ENCODE data around the gene PHF11.

Gene PHF11

DNA sequence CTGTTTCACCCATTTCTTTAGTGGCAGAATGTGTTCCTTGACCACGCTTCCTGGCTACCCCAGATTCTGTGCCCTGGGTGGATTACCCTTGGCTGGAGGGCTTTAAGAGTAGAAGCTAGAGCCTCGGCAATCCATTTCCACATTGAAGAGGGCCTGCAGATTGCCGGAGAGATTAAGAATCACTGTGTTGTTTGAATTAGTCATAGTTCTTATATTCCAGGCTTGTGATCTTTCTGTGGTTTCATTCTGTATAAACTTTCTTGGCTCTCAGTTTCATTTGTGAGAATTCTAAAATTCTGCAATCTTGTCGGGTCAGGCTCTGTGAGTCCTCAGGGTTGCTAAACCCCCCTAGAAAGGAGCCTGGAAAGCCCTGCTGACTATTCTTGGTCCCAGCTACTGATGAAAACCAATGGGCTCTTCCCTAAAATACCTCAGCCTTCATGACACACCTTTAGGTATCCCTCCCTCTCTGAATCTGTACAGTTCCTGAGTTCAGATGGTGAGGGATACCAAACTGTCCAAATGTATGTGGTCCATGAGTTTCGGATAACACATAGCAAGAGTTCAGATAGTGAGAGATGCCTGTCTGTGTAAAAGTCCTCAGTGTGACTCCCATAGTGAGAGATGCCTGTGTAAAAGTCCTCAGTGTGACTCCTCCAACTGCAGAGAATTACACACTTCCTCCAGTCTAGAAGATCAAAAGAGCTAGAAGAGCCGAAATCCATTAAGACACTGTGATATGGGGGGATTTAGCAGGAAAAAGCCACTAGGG, 4.3 kb downstream of the PHF11 start:
- no peak for DNase-seq

DNA sequence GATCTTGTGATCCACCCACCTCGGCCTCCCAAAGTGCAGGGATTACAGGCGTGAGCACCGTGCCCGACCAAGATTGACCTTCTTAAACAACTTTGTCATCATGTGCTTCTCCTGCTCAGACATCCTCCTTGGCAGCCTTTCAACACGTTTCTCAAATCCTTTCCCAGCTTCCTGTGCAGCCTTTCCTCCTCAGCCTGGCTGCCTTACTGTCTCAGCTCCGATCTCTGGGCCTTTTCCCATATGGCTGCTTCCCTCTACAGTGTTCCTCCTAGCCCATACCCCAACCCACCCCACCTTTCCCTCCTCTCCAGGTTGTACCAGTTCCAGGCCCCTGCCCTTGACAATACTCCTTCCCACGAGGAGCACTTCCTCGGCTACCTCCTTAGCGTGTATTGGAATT, 7.2 kb downstream of the PHF11 start:
- DNase-seq, result no peak

DNA sequence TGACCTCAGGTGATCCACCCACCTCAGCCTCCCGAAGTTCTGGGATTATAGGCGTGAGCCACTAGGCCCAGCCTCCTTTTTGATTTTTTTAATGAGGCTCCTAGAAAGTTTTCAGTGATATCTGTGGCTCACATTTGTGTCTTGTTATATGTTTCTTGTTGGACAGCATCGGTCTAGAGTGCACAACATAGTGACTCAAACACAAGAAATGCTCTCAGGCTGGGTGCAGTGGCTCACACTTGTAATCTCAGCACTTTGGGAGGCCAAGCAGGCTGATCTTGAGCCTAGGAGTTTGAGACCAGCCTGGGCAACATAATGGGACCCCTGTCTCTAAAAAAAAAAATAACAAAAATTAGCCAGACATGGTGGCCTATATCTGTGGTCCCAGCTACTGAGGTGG, 8.2 kb downstream of the PHF11 start:
- DNase-seq, result no peak

DNA sequence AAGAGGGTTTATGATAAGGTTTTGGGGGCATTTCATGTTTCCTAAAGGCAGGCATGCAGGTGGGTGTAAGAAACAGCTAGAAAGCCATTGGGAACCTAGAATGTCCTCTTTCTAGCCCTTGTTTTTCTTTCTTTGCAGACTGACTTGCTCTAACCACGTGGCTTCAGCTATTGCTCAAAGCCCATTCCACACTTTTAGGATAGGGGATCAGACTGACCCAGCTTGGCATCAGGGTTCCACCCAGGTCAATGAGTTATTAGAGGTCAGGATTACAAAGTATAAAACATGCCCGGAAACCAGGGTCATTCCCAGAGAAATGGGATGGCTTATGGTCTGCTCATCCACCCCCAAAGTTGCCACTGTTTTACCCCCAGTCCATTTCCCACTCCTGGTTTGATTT, 16.8 kb downstream of the PHF11 start:
- no peak for DNase-seq

DNA sequence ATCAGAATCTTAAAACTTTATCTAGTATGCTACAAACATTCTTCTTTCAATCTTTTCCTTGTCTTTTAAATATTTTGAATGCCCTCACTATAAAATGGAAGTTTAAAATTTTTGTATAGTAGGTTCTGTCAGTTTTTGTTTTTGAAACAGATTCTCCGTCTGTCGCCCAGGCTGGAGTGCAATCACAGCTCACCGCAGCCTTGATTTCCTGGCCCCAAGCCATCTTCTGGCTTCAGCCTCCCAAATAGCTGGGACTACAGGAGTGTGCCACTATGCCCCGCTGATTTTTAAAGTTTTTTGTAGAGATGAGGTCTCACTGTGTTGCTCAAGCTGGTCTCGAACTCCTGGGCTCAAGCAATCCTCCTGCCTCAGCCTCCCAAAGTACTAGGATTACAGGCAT, 20.7 kb downstream of the PHF11 start:
- no peak for DNase-seq

DNA sequence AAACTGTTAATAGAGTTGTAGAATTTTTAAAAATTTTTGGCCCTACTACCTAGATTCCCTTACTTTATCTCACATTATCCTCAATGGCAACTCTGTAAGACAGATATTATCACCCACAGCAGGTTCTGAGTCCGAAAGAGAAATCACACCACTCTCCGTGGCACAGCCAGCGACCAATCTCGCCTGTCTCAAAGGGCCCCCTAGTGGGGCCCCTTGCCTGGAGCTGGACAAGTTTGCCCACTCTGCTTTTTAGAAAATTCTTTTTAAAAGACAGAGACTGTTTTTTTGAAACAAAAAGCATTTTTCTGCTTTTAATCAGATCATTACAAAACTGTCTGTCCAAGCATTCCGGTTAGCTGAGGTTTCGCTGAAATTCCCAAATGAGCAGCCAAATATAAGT, 21.7 kb downstream of the PHF11 start:
- no peak for DNase-seq

DNA sequence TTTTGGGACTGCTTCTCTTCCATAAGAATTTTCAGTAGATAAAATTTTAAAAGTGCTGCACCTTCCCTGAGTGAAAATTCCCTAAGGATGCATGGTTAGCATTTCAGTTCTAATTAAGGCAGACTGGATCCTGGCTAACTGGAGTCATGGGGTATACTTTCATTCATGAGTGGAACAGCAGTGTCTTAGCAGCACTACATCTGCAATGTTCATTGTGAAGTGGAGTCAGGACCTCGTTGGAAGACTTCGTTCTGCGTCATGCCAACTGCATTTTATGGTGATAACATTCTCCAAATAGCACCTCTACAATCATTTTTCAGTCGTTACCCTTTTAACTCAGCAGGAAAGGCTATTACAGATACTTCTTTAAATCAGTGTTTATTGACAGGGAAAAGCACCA, 25.5 kb downstream of the PHF11 start:
- DNase-seq, result no peak

DNA sequence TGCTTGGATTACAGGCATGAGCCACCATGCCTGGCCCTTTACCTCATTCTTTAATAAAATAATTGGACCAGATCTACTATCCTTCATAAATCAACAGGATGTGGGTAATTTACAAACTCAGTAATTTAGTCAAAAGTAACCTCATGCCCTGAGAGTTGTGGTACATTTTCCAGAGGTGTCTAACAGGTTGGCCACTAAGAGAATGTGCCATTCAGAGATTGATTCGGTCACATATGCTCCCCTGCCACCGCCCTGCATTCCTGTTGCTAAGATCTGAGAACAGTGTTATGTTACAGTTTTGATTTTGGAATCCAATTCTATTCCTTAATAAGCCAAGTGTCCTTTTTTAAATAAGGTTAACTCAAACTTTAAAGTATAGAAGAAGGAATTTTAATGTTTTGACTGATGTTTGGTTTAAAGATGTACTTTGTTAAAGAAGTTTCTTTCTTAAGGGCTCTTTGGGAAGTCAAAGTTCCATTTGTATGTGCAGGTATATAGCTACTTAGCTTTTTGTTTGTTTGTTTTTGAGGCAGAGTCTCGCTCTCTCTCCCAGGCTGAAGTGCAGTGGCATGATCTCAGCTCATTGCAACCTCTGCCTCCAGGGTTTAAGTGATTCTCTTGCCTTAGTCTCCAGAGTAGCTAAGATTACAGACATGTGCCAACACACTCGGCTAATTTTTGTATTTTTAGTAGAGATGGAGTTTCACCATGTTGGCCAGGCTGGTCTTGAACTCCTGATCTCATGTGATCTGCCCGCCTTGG, 29.2 kb downstream of the PHF11 start:
- DNase-seq, result no peak

DNA sequence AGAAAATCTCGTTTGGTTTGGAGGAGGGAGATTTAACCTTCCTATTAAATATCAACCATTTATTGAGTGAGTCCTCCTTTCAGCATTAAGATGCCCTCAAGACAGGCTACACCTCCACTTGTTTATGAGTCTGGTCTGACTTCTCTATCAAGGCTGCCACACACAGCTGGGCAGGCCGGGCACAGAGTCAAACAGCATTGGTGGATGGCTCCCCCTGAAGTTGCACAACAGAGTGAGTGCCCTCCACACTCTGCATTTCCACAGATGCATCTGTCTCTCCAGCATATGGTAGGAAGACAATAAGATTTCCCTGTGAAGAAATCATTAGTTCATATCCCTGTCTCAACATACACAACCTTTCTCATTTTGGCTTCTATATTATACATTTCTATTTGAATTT, 31.4 kb downstream of the PHF11 start:
- DNase-seq, result no peak

DNA sequence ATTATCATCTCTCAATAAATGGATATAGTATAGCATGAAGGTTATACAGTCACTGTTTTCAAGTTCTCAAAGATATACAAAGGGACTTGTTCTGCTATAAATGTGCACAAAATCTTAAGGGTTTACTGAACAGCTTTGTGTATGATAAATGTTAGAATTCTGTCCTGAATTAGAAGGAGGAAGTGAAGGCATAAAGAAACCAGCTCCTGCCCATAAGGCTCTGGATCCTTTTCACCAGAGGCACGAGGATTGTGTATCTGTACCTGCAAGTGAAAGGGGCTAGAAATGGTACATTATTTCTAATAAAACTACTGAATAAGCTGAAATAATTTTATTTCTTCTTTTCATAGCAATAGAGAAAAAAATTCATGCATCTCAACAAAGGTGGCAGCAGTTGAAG, 32.4 kb downstream of the PHF11 start:
- no peak for DNase-seq

DNA sequence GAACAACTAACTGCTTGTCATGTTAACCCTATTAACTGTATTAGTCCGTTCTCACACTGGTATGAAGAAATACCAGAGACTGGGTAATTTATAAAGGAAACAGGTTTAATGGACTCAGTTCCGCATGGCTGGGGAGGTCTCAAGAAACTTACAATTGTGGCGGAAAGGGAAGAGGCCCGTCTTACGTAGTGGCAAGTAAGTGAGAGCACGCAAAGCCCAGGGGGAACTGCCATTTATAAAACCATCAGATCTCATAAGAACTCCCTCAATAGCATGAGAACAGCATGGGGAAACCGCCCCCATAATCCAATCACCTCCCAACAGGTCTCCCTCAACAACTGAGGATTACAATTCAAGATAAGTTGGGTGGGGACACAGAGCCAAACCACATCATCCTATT, 34.7 kb downstream of the PHF11 start:
- DNase-seq, result no peak

DNA sequence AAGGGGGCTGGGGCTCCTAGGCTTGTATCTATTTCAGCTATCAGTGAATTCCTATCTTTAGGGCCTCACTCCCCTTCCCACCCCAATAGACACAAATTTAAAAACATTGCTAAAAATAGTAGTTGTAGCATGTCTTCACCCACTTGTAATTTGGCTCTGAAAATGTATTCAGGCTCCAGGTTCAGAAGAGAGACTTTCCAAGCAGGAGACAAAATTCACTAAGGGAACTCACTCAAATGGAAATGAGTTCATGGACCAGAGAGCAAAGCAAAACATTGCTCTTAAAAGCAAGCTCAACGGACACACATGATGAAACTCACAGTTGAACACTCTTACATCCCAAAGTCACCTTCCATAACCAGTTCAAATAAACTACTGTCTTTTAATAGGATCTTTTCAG, 36.8 kb downstream of the PHF11 start:
- DNase-seq, result peak; percentile 19

DNA sequence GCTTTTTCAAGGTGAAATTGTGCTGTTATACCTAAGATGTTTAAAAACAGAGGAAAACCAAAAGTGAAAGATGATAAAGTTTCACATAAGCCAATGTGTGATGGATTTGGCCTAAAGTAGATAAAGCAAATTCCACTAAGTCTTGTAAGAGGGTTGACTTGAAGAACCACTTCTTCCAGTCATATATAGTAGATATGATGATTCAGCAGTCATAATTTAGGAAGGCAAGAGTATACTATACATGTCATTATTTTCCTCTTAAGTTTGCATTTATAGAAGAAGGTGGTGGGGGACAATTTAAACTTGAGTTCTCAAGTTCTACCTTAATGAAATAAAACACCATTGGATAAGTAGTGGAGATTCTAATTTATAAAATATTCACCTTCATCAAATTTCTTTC, 37.3 kb downstream of the PHF11 start:
- no peak for DNase-seq

DNA sequence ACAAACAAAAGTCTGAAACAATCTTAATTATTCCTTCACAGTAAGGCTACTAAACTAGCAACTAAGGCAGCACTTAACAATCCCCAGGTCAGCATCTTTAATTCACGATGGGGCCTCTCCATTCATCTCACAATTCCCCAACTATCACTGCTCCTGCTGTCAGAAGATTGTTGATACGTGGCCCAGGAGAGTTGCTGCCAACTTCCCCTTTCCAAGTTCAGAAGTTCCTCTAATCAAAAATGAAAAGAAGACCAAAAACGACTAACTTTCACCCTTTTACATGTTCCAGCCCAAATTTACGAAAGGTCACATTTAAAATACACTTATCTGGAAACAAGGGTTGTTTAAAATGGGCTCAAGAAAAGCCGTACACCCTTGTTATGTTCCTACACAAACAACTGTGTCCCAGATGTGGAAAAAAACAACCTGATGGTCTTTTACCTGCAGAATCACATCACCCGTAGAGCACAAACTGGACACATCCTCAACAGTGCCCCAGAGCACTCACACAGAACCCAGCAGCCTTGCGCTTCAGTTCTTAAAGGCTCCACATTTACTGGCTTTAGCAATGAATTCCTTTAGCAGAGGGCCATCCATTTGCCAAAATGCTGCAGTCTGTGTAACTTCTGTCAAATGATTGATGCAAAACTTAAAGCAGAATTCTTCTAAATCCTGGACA, 38.0 kb downstream of the PHF11 start:
- no peak for DNase-seq

DNA sequence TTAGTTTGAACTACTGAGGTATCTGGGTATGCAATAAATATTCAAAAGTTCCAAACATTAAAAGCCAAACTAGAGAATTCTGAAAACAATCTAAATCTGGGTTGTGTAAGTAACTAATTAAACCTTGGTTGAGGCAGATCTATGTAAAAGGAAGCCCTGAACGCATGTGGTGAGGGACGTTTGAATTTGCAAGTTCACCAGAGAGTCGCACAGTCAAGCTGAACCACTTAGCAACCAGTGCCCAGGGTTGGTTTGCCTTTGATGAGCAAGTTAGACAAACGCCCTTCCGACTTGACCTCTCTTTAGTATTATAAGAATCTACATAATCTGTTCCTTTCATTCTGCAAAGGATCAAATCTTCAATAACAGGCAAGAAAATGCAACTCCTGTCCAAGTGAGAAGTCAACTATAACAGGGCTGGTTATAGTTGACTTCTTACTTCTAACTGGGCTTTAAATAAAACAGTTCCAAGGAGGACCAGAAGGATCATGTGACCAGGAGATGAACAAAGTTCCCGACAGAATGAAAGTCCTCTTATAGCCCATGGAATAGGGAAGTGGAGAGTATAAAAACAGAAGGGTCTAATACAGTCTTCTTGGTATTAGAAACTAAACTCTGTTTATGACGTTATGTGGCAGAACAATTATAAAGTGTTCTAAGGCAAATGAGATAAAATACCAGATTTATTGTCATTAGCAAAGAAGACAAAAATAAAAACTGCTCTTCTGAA, 40.6 kb downstream of the PHF11 start:
- DNase-seq, result no peak

DNA sequence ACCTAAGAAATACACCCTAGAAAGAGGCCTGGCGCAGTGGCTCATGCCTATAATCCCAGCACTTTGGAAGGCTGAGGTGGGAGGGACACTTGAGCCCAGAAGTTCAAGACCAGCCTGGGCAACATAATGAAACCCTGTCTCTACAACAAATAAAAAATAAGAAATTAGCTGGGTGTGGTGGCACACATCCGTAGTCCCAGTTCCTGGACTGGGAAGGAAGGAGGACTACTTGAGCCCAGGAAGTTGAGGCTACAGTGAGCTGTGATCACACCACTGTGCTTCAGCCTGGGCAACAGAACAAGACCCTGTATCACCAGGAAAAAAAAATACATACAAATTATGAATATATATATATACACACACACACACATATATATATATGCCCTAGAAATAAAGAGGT, 42.7 kb downstream of the PHF11 start:
- no peak for DNase-seq

DNA sequence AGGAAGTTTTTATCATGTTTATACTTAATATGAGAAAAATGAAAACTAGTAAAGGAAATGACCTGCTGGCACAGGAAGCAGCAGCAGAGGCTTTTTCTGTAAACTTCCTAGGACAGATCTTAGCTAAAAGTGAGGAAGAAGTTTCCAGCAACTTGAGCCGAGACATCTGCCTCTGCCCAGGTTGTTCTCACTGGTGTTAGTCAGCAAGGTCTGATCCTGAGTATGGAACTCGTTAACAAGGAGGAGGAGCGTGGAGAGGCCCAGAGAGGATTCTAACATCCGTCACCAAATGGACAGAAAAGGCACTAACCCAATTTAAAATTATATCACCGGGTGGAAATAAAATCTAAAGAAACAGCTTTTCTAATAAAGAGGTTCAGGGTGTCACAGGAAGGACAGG, 43.6 kb downstream of the PHF11 start:
- no peak for DNase-seq

DNA sequence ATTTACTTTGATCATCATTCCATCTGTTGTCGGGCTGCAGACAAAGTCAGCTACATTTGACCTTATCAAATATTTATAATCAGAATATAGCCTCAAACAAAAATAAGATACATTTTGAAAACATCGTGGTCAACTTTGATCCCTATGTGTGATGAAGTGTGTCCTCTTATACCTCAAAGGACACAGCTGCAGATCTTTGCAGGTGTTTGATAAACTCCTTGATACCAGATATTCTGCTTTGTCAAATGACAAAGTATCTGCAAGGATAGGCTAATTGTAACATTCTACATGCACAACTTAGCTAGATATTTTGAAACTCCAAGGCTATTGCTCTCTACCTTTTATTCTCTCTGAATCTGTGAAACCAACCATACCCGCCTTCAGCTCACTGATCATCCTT, 44.0 kb downstream of the PHF11 start:
- DNase-seq, result no peak

DNA sequence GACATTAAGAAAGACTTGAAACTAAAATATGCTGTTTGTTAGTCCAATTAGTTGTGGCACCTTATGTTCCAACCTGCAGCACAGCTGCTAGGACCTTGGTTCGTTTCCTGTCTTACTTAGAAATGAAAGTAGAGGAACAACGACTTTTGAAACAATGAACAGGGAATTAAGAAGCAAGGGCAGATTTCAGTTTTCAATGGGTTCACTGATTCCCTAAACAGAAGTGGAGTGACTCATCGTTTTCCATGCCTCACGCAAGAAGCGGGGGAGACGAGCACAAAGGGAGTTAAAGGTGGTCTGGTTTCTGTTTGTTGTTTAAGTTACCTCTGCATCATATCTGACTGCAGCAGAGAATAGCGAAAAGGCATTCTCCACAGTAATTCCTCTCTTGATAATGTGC, 44.8 kb downstream of the PHF11 start:
- DNase-seq, result peak; percentile 54

DNA sequence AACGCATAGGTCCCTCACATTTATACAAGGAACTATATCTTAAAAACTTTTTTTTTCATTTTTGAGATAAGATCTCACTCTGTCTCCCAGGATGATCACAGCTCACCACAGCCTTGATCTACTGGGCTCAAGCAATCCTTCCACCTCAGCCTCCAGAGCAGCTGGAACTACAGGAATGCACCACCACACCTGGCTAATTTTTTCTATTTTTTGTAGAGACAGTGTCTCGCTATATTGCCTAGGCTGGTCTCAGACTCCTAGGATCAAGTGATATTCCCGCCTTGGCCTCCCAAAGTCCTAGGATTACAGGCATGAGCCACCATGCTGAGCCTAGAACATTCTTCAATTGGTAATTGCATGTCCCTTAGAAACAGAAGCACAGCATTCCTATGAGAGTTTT, 47.9 kb downstream of the PHF11 start:
- no peak for DNase-seq

DNA sequence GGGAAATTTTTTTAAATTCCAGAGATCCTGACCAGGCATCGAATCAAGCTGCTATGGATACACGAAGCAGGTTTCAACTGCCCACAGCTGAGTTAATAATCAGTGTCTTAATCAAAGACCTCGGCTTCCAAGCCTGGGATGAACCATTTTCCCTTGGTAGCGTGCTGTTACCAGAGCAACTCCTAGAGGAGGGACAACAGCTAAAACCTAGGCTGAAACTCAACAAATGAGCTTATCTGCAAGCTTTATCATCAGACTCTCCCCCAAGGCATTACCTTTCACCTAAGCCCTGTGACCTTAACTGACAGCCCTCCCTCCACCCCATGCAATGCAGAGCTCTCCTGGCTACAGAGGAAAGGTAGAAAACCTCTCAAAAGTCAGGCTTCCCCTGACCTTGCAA, 49.9 kb downstream of the PHF11 start:
- no peak for DNase-seq

DNA sequence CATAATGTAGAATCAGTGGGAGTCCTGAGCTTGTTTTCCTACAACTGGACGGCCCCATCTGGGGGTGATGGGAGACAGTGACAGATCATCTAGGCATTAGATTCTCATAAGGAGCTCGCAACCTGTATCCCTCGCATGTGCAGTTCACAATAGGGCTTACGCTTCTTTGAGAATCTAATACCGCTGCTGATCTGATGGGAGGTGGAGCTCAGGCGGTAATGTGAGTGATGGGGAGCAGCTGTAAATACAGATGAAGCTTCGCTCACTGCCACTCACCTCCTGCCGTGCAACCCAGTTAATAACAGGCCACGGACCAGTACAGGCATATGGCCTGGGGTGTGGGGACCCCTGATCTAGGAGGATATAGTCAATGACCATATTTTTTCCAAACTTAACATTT, 50.8 kb downstream of the PHF11 start:
- no peak for DNase-seq

DNA sequence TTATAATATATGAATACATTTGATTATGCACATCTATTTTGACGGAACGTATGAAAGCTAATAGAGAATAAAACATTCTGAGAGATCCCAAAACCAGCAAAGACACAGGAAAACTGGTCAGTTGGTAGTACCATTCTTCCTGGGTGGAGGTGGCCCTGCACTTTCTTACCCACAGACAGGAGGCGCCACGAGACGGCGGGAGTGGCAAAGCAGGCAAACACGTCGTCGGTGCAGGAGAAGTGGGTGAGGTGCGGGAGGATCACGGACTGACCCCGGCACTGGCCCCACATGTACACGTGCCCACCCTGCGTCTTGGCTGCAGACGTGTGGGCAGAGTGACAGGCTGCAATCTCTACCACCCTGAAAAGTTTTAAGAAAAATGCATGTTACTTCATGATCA, 53.5 kb downstream of the PHF11 start:
- no peak for DNase-seq

Data from kidney glomerular epithelial cell (primary cell).